ENCODE data around the gene HNF1A.

The HNF1A gene

DNA sequence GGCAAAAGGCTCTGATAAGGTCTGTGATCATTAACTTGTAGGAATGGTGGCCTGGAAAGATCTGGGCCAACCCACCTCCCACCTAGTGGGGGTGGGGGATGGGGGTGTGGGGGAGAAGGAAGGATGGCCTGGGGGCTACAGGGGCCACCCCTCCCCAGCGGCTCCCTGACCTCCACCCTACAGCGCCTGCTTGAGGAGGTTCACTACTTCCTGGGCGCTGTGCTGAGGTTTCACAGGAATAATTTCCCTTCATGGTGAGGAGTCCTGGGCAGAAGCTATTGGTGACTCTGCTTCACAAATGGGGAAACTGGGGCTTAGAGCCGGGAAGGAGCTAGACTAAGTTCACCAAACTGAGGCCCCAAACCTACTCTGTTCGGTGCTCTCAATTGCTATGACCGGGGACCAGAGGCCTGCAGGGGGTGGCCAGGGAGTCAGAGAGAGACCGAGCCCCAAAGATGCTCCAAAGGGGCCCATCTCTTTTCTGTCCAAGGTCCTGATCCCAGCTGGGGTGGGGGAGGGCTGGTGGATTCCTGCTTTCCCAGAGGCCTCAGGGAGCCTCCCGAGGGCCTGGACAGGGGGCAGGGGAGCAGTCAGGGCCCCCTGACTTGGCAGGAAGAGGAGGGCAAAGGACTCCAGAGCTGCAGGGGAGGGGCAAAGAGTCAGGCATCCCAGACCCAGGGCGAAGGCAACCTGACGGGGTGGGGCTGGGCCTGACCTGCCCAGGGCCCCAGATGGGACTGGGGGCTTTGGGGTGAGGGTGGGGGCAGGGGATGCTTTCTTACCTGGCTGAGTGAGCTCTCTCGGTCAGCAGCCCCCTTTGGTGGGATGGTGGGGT lies 1.7 kb downstream of the HNF1A start:
- TF ChIP-seq ARNT (IDR thresholded peaks at IDR 0.05), result no peak
- no peak for TF ChIP-seq L3MBTL2 (conservative IDR thresholded peaks at IDR 0.05)
- no peak for TF ChIP-seq BHLHE40 (IDR thresholded peaks at IDR 0.05; ENCODE audit: borderline replicate concordance)
- no peak for TF ChIP-seq ZNF384 (IDR thresholded peaks at IDR 0.05)
- TF ChIP-seq TARDBP (IDR thresholded peaks at IDR 0.05), result no peak
- no peak for TF ChIP-seq SP1 (IDR thresholded peaks at IDR 0.05)
- TF ChIP-seq, protein P1, sequence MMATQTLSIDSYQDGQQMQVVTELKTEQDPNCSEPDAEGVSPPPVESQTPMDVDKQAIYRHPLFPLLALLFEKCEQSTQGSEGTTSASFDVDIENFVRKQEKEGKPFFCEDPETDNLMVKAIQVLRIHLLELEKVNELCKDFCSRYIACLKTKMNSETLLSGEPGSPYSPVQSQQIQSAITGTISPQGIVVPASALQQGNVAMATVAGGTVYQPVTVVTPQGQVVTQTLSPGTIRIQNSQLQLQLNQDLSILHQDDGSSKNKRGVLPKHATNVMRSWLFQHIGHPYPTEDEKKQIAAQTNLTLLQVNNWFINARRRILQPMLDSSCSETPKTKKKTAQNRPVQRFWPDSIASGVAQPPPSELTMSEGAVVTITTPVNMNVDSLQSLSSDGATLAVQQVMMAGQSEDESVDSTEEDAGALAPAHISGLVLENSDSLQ (IDR thresholded peaks at IDR 0.05), result no peak
- no peak for TF ChIP-seq CTBP1 (IDR thresholded peaks at IDR 0.05; ENCODE audit: borderline replicate concordance)
- no peak for TF ChIP-seq FOXA1 (IDR thresholded peaks at IDR 0.05)
- TF ChIP-seq FOXK2 (IDR thresholded peaks at IDR 0.05), result no peak
- TF ChIP-seq NFRKB (IDR thresholded peaks at IDR 0.05), result no peak
- TF ChIP-seq HDGF (IDR thresholded peaks at IDR 0.05; ENCODE audit: borderline replicate concordance), result no peak
- no peak for TF ChIP-seq FOXM1 (IDR thresholded peaks at IDR 0.05; ENCODE audit: borderline replicate concordance)
- TF ChIP-seq ELF4 (IDR thresholded peaks at IDR 0.05), result no peak
- no peak for TF ChIP-seq SUZ12 (IDR thresholded peaks at IDR 0.05)
- no peak for TF ChIP-seq LEF1 (IDR thresholded peaks at IDR 0.05; ENCODE audit: borderline replicate concordance)
- CTCF ChIA-PET, result interaction anchor here (2.4 kb wide), 1 partner anchor 8 kb away, joined by 5 read pairs; no protein-coding TSS in a partner anchor
- DNase-seq (ENCODE audit: extremely low spot score), result no peak
- POLR2A ChIA-PET, result no interaction called here

DNA sequence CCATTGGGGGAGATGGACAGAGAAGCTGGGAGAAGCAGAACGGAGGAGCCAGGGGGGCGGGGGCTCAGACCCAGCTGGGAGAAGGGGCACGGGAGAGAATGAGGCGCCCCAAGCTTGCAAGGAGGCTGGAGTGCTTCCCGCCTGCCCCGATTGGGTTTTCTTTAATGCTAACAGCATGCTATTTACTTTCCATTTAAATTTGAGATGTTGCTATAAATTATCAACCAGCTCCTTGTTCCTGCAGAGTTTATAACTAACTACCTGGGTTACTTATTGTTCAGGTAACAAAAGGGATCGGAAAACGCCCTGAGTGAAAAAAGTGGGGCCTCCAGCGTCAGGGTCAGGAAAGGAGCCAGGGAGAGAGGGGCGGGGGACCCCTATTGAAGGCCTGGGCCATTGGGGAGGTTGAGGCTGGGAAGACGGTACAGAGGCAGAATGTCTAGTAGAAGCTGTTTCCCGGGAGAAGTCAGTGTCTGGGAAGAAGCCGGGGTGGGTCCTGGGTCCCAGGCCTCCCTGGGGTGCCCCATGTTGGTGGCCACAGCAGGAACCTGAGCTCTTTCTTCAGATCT lies 2.5 kb downstream of the HNF1A start:
- CTCF ChIA-PET, result interaction anchor here (0.6 to 2.4 kb wide), 2 partner anchors 9 to 76 kb away, joined by 5 to 9 read pairs; no protein-coding TSS in a partner anchor
- POLR2A ChIA-PET, result no interaction called here
- TF ChIP-seq HDGF (IDR thresholded peaks at IDR 0.05; ENCODE audit: borderline replicate concordance) (no peak), ARNT (IDR thresholded peaks at IDR 0.05) (no peak), L3MBTL2 (conservative IDR thresholded peaks at IDR 0.05) (no peak), ZNF384 (IDR thresholded peaks at IDR 0.05) (no peak), ELF4 (IDR thresholded peaks at IDR 0.05) (no peak), BHLHE40 (IDR thresholded peaks at IDR 0.05; ENCODE audit: borderline replicate concordance) (no peak), CTBP1 (IDR thresholded peaks at IDR 0.05; ENCODE audit: borderline replicate concordance) (no peak), LEF1 (IDR thresholded peaks at IDR 0.05; ENCODE audit: borderline replicate concordance) (no peak), FOXA1 (IDR thresholded peaks at IDR 0.05) (no peak), TARDBP (IDR thresholded peaks at IDR 0.05) (no peak), SUZ12 (IDR thresholded peaks at IDR 0.05) (no peak)
- TF ChIP-seq, protein P1 (IDR thresholded peaks at IDR 0.05), result no peak
- DNase-seq (ENCODE audit: extremely low spot score), result no peak

DNA sequence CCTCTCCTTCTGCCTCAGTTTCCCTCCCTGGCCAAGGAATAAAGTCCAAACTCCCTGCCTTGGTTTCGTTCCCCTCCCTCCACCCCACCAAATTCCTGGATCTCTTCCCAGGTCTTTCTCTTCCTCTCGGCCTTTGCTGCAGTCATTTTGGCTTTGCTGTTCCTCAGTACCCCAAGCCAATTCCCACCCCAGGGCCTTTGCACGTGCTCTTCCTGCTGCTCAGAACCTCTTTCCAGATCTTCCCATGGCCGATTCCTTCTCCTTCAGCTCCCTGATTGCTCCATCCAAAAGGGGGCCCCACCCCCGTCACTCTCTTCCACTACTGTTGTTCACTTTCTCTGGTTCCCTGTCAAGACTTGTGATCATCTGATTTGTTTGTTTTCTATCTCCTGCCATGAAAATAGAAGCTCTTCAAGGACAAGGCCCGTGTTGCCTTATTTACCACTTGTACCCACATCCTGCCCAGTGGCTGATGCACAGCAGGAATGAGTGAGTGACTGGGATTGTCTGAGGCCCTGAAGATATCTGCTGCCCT lies 3.1 kb downstream of the HNF1A start:
- DNase-seq (ENCODE audit: extremely low spot score), result no peak
- TF ChIP-seq HDGF (IDR thresholded peaks at IDR 0.05; ENCODE audit: borderline replicate concordance) (no peak), FOXM1 (IDR thresholded peaks at IDR 0.05; ENCODE audit: borderline replicate concordance) (no peak), SUZ12 (IDR thresholded peaks at IDR 0.05) (no peak), SP1 (IDR thresholded peaks at IDR 0.05) (no peak), BHLHE40 (IDR thresholded peaks at IDR 0.05; ENCODE audit: borderline replicate concordance) (no peak), NFRKB (IDR thresholded peaks at IDR 0.05) (no peak), FOXA1 (IDR thresholded peaks at IDR 0.05) (no peak), ARNT (IDR thresholded peaks at IDR 0.05) (no peak), TARDBP (IDR thresholded peaks at IDR 0.05) (no peak), FOXK2 (IDR thresholded peaks at IDR 0.05) (no peak), CTBP1 (IDR thresholded peaks at IDR 0.05; ENCODE audit: borderline replicate concordance) (no peak), ELF4 (IDR thresholded peaks at IDR 0.05) (no peak)
- POLR2A ChIA-PET, result no interaction called here
- CTCF ChIA-PET, result interaction anchor here (2.4 kb wide), 1 partner anchor 10 kb away, joined by 5 read pairs; no protein-coding TSS in a partner anchor

DNA sequence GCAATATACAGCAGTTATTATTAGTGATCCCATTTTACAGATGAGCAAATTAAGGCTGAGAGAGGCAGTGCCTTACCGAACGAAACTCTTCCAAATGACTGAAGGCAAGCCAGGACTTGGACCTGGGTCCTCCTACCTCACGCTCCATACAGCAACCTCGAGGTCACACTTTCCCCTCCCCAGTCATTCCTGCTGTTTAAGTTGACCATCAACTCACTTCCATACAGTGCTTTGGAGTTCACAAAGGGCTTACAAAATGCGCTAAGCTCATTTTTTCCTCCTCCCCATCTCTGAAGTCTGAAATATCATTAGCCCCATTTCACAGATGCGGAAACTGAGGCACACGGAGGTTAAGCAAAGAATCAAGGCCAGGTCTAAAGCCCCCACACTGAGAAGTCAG lies 4.3 kb downstream of the HNF1A start:
- CTCF ChIA-PET, result interaction anchor here (0.5 to 0.6 kb wide), 2 partner anchors 25 to 174 kb away, joined by 3 read pairs; no protein-coding TSS in a partner anchor
- no peak for DNase-seq (ENCODE audit: extremely low spot score)
- POLR2A ChIA-PET, result no interaction called here
- TF ChIP-seq L3MBTL2 (conservative IDR thresholded peaks at IDR 0.05) (no peak), NFRKB (IDR thresholded peaks at IDR 0.05) (no peak), CTBP1 (IDR thresholded peaks at IDR 0.05; ENCODE audit: borderline replicate concordance) (no peak), FOXK2 (IDR thresholded peaks at IDR 0.05) (no peak)

DNA sequence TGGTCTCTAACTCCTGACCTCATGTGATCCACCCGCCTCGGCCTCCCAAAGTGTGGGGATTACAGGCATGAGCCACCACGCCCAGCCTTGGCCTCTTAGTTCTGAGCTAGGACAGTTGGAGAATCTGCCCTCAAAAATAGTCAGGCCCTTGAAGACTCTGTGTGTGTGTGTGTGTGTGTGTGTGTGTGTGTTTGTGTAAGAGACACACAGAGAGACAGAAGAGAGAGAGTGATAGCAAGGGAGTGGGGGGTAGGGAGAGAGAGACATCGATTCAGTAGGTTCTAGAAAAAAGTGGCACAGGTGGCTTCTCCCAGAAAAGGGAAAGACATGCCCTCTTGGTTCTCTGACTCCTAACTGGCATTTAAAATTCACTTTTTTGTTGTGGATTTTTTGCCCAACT lies 5.4 kb downstream of the HNF1A start:
- ChIA-PET POLR2A (no interaction called here), CTCF (no interaction called here)
- DNase-seq (ENCODE audit: extremely low spot score), result no peak
- TF ChIP-seq FOXM1 (IDR thresholded peaks at IDR 0.05; ENCODE audit: borderline replicate concordance) (no peak), BHLHE40 (IDR thresholded peaks at IDR 0.05; ENCODE audit: borderline replicate concordance) (no peak), NFRKB (IDR thresholded peaks at IDR 0.05) (no peak), CTBP1 (IDR thresholded peaks at IDR 0.05; ENCODE audit: borderline replicate concordance) (no peak)

DNA sequence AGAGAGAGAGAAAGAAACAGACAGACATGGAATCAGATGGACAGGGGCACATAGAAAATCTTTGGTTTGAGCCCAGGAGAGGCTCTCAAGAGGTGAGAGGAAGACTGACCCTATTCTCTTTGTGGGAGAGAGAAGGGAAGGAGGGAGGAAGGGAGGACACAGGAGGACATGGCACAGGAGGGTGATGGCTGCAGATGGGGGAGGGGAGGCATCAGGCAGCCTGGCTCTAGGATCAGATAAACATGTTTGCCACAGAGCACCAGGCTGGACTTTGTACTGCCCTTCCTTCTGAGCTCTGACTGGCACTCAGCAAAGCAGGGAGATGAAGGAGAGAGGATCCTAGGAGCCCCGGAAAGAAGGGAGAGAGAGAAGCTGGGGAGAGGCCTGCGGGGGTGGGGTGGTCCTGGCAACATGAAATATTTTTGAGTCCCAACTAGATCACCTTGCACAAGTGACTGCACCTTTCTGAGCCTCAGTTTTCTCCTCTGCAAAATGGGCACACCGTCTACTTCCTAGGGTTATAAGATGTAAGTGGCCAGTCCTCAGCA lies 6.1 kb downstream of the HNF1A start:
- no peak for DNase-seq (ENCODE audit: extremely low spot score)
- TF ChIP-seq ELF4 (IDR thresholded peaks at IDR 0.05) (no peak), FOXK2 (IDR thresholded peaks at IDR 0.05) (no peak), LEF1 (IDR thresholded peaks at IDR 0.05; ENCODE audit: borderline replicate concordance) (no peak), ZNF384 (IDR thresholded peaks at IDR 0.05) (no peak), SUZ12 (IDR thresholded peaks at IDR 0.05) (no peak), HDGF (IDR thresholded peaks at IDR 0.05; ENCODE audit: borderline replicate concordance) (no peak)
- ChIA-PET POLR2A (interaction anchor here (1.5 kb wide), 1 partner anchor 17 kb away, joined by 3 read pairs; no protein-coding TSS in a partner anchor), CTCF (no interaction called here)

All from HEK293T (cell line).